BE2C (cell line): ENCODE data around the gene THOC1.

Source experiments
- DNase-seq: peaks from one replicate; pipeline ENCODE4 v3.0.0-alpha.2; 2020
- H3K27me3 ChIP-seq: fragments of 250-450 bp; sonication (Bioruptor Pico); 2 replicates; pipeline ENCODE4 v1.5.1; 2020; ENCODE audit warnings: mild to moderate bottlenecking
- H3K36me3 ChIP-seq: fragments of 250-450 bp; sonication (Bioruptor Pico); 2 replicates; pipeline ENCODE4 v1.5.1; 2020; ENCODE audit warnings: mild to moderate bottlenecking
- H3K4me1 ChIP-seq: fragments of 250-450 bp; sonication (Bioruptor Pico); 2 replicates; pipeline ENCODE4 v1.5.1; 2020
- H3K4me3 ChIP-seq: 2 replicates; pipeline ENCODE4 v1.5.1; 2011; ENCODE audit warnings: low read depth, low read length
- H3K9me3 ChIP-seq: fragments of 250-450 bp; sonication (Bioruptor Pico); 2 replicates; pipeline ENCODE4 v1.5.1; 2020
- TF ChIP-seq, protein P1 (sequence below): IDR thresholded peaks from 2 replicates; pipeline ENCODE4 v1.5.1; 2012; ENCODE audit warnings: mild to moderate bottlenecking, low read depth, low read length

The THOC1 gene

GRCh38 chr18:272650-273049 is 4.8 kb upstream of the THOC1 start:
- H3K27me3 ChIP-seq: no peaks in the 10 kb centered on the region
- TF ChIP-seq, protein P1, sequence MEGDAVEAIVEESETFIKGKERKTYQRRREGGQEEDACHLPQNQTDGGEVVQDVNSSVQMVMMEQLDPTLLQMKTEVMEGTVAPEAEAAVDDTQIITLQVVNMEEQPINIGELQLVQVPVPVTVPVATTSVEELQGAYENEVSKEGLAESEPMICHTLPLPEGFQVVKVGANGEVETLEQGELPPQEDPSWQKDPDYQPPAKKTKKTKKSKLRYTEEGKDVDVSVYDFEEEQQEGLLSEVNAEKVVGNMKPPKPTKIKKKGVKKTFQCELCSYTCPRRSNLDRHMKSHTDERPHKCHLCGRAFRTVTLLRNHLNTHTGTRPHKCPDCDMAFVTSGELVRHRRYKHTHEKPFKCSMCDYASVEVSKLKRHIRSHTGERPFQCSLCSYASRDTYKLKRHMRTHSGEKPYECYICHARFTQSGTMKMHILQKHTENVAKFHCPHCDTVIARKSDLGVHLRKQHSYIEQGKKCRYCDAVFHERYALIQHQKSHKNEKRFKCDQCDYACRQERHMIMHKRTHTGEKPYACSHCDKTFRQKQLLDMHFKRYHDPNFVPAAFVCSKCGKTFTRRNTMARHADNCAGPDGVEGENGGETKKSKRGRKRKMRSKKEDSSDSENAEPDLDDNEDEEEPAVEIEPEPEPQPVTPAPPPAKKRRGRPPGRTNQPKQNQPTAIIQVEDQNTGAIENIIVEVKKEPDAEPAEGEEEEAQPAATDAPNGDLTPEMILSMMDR: no peak
- DNase-seq: no peak
- no peaks in the 10 kb centered on the region for H3K4me1 ChIP-seq
- no peaks in the 10 kb centered on the region for H3K9me3 ChIP-seq
- no peaks in the 10 kb centered on the region for H3K36me3 ChIP-seq
- no peak overlapping the region for H3K4me3 ChIP-seq

GRCh38 chr18:269480-270095 is 1.7 kb upstream of the THOC1 start:
- TF ChIP-seq, protein P1: no peak
- DNase-seq: no peak
- H3K36me3 ChIP-seq: 0 out of 2 replicates have a peak, but pooled peaks cover 1% of the 10 kb centered on the region
- H3K9me3 ChIP-seq: no peaks in the 10 kb centered on the region
- no peaks in the 10 kb centered on the region for H3K4me1 ChIP-seq
- H3K4me3 ChIP-seq: no peak overlapping the region
- no peaks in the 10 kb centered on the region for H3K27me3 ChIP-seq

GRCh38 chr18:267380-267687 is 513 bp downstream of the THOC1 start:
- Histone ChIP-seq H3K27me3 (no peaks in the 10 kb centered on the region), H3K36me3 (peaks cover 4% of the 10 kb centered on the region; the same call in 1 of the 2 replicates), H3K4me1 (no peaks in the 10 kb centered on the region), H3K9me3 (no peaks in the 10 kb centered on the region), H3K4me3 (peak overlapping the region; percentile 87)
- DNase-seq: no peak
- TF ChIP-seq, protein P1: no peak

DNA sequence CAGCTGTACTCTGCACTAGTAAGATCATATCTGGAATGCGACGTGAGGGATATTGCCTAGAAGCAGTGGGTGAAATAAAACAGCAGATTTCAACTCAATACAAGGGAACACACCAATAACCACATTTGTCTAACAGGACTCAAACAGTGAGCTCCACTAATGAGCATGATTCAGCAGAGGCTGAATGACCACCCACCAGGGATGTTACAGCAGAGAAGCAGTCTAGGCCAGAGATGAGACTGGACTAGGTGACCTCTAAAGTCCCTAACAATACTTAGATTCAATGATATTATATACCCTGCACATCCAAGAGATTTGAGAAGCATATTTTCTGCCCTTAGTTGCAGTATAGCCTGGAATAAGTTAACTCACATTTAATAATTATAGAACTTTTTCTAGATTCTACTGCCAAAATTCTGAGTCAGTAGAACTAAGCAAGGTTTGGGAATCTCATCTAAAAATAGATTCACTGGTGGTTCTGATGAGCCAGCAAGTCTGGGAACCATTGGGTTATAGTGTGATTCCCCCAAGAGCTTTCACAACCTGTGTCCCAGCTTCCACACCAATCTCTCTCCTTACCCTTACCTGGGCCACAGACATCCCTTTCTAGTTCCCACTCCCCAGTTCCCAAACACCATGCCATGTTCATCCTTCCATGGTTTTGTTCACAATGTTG is 6.3 kb downstream of the THOC1 start:
- peaks cover 4% of the 10 kb centered on the region for H3K36me3 ChIP-seq
- H3K4me1 ChIP-seq: no peaks in the 10 kb centered on the region
- DNase-seq: no peak
- TF ChIP-seq, protein P1: no peak
- no peak overlapping the region for H3K4me3 ChIP-seq
- H3K9me3 ChIP-seq: no peaks in the 10 kb centered on the region
- no peaks in the 10 kb centered on the region for H3K27me3 ChIP-seq

DNA sequence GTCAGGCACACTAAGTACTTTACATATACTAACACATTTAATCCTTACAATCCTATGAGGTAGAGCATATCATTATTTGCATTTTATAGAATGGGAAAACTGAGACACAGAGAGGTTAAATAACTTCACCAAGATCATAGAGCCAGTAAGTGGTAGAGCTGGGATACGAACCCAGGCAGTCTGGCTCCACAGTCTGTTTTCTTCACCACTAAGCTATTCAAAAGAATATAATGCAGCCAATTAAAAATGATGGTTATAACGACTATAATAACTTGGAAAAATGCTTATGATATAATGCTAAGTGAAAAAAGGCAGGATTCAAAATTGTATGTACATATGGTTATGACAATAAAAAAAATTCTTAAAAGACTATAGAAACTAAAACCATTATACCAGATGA is 7.3 kb downstream of the THOC1 start:
- H3K27me3 ChIP-seq: no peaks in the 10 kb centered on the region
- H3K36me3 ChIP-seq: peaks cover 4% of the 10 kb centered on the region
- no peak for DNase-seq
- no peaks in the 10 kb centered on the region for H3K4me1 ChIP-seq
- H3K4me3 ChIP-seq: no peak overlapping the region
- H3K9me3 ChIP-seq: no peaks in the 10 kb centered on the region
- TF ChIP-seq, protein P1: no peak

- H3K4me1 ChIP-seq: no peaks in the 10 kb centered on the region
- TF ChIP-seq, protein P1: no peak
- DNase-seq: no peak
- H3K9me3 ChIP-seq: no peaks in the 10 kb centered on the region
- no peaks in the 10 kb centered on the region; the same call in 1 of the 2 replicates for H3K36me3 ChIP-seq
- no peak overlapping the region for H3K4me3 ChIP-seq
- no peaks in the 10 kb centered on the region for H3K27me3 ChIP-seq
Measured at GRCh38 chr18:255171-255570, 12.7 kb downstream of the THOC1 start.
